NB4 (cell line): ENCODE results near the gene ERP29.

Experiments used
- DNase-seq: peaks from one replicate; pipeline ENCODE4 v3.0.0; 2010; ENCODE audit warnings: low read depth
- H3K4me3 ChIP-seq: one replicate; pipeline ENCODE4 v1.5.1; 2011; ENCODE audit warnings: mild to moderate bottlenecking, low read depth, low read length, moderate library complexity
- MYC ChIP-seq: IDR thresholded peaks from 2 replicates; pipeline ENCODE4 v1.6.1; 2011; ENCODE audit warnings: low read depth, low read length
- POLR2A ChIP-seq: IDR thresholded peaks from 2 replicates; pipeline ENCODE4 v1.6.1; 2011; ENCODE audit warnings: mild to moderate bottlenecking; ENCODE audit not compliant: insufficient read length; ENCODE audit errors: extremely low read depth
- TF ChIP-seq, protein P1 (sequence below): IDR thresholded peaks from one replicate; pipeline ENCODE4 v1.5.1; 2012; ENCODE audit warnings: low read depth, low read length
- TF ChIP-seq, protein P2 (sequence below): IDR thresholded peaks from 2 replicates; pipeline ENCODE4 v1.6.1; 2011; ENCODE audit warnings: low read depth, low read length

Gene ERP29

GRCh38 chr12:112012775-112013600, at the start of gene ERP29, which contains the start of gene TMEM116:
ERP29 (plus strand) TSS chr12:112013426; CDS start chr12:112013466, 40 bp downstream.
TMEM116 (minus strand) TSS chr12:112013165; CDS start chr12:112005270, 7,895 bp downstream.
- peak within 1 kb of the TSS; percentile 89 for H3K4me3 ChIP-seq
- TF ChIP-seq, protein P1, sequence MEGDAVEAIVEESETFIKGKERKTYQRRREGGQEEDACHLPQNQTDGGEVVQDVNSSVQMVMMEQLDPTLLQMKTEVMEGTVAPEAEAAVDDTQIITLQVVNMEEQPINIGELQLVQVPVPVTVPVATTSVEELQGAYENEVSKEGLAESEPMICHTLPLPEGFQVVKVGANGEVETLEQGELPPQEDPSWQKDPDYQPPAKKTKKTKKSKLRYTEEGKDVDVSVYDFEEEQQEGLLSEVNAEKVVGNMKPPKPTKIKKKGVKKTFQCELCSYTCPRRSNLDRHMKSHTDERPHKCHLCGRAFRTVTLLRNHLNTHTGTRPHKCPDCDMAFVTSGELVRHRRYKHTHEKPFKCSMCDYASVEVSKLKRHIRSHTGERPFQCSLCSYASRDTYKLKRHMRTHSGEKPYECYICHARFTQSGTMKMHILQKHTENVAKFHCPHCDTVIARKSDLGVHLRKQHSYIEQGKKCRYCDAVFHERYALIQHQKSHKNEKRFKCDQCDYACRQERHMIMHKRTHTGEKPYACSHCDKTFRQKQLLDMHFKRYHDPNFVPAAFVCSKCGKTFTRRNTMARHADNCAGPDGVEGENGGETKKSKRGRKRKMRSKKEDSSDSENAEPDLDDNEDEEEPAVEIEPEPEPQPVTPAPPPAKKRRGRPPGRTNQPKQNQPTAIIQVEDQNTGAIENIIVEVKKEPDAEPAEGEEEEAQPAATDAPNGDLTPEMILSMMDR = peak; percentile 40
- peak; percentile 97 for TF ChIP-seq POLR2A
- TF ChIP-seq, protein P2, sequence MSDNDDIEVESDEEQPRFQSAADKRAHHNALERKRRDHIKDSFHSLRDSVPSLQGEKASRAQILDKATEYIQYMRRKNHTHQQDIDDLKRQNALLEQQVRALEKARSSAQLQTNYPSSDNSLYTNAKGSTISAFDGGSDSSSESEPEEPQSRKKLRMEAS = peak; percentile 98
- peak; percentile 75 for TF ChIP-seq MYC
- peak; percentile 100 for DNase-seq

DNA sequence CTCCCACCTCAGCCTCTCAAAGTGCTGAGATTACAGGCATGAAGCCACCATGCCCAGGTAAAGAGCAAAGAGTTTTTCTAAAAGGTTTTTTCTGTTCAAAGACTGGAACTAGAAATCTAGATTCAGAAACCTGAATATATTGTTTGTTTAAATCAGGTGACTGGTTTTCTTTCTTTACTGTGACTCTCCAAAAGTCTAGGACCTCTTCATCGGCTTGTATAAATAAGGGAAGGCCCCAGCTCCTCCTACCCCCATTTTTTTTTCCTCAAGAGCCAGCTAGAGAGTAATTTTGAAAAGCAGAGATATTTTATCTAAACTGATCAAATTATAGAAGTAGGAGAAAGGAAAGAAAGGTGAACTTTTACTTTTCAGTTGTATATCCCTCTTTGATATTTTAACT, 48.3 kb upstream of the ERP29 start:
- H3K4me3 ChIP-seq = no peak overlapping the region
- TF ChIP-seq, protein P2 = no peak
- TF ChIP-seq MYC = no peak
- TF ChIP-seq, protein P1 = no peak
- TF ChIP-seq POLR2A = no peak
- DNase-seq = no peak

GRCh38 chr12:111971800-111972199, 41.4 kb upstream of the ERP29 start:
- TF ChIP-seq, protein P1 = no peak
- TF ChIP-seq, protein P2 = no peak
- TF ChIP-seq POLR2A = no peak
- TF ChIP-seq MYC = no peak
- no peak for DNase-seq

DNA sequence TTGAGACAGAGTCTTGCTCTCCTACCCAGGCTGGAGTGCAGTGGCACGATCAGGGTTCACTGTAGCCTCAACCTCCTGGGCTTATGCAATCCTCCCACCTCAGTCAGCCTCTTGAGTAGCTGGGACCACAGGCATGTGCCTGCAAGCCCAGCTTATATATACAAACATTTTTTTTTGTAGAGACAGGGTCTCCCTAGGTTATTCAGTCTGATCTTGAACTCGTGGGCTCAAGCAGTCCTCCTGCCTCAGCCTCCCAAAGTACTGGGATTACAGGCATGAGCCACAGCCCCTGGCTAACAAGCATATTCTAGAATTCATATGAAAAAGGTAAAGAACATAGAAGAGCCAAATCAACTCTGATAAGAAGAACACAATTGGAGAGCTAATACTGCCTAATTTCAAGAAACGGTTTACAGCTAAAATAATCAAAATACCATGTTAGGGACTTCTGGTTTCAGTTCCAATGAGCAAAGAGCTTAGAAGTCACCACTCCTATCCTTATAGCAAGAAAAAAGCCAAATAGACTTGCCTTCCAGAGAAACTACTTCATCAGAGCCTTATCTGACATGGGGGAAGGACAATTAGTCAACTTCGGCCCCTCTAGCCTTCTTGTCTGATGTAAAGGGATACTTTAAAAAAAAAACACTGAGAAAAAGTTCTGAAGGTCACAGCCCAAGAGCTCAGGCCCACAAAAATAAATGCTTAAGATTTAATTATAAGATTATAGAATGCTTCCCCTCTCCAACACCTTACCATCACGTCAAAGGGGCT, 37.9 kb upstream of the ERP29 start:
- peak; percentile 46; the same call in 1 of the 2 replicates for TF ChIP-seq MYC
- TF ChIP-seq POLR2A = no peak
- TF ChIP-seq, protein P2 = peak; percentile 45; the same call in 1 of the 2 replicates
- DNase-seq = peak; percentile 92
- no peak overlapping the region for H3K4me3 ChIP-seq

More at GRCh38 chr12:111971800-111972199, 41.4 kb upstream of the ERP29 start:
- H3K4me3 ChIP-seq = no peak overlapping the region

DNA sequence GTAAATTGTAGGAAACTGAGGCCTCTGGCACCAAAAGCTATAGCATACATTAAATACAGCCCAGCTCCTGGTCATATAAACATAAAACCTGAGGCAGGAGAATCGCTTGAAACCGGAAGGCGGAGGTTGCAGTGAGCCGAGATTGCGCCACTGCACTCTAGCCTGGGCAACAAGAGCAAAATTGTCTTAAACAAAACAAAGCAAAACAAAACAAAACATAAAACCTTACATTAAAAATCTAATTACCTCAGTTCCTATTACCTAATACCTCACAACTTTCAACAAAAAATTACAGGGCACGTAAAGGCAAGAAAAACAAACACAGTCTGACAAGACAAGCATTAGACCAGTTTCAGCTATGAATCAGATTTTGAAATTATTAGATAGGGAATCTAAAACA, 36.9 kb upstream of the ERP29 start:
- no peak for TF ChIP-seq MYC
- TF ChIP-seq, protein P1 = no peak
- no peak for TF ChIP-seq POLR2A
- TF ChIP-seq, protein P2 = no peak
- no peak overlapping the region for H3K4me3 ChIP-seq

More for the DNA sequence above, 36.9 kb upstream of the ERP29 start:
- DNase-seq = peak; percentile 32
